Mucosa of rectum (tissue), 2 donors: Measurements from ENCODE around the gene PPEF2.

ENCODE experiments used
- H3K27ac ChIP-seq, 2 donors: one replicate each; pipeline ENCODE4 v1.7.0; 2013; ENCODE audit warnings: inconsistent platforms in 2 of 2, low read depth in 2 of 2, low read length in 2 of 2
- H3K27me3 ChIP-seq, 2 donors: one replicate each; pipeline ENCODE4 v1.7.0; 2013; ENCODE audit warnings: low read length in 2 of 2; ENCODE audit not compliant: control insufficient read depth in 2 of 2, insufficient read depth in 2 of 2
- H3K36me3 ChIP-seq, 2 donors: one replicate each; pipeline ENCODE4 v1.7.0; 2013; ENCODE audit warnings: low read length in 2 of 2; ENCODE audit not compliant: control insufficient read depth in 2 of 2, insufficient read depth in 2 of 2
- H3K4me1 ChIP-seq, 2 donors: one replicate each; pipeline ENCODE4 v1.7.0; 2013; ENCODE audit warnings: low read length in 2 of 2, mild to moderate bottlenecking in 1 of 2; ENCODE audit not compliant: control insufficient read depth in 2 of 2, insufficient read depth in 2 of 2
- H3K4me3 ChIP-seq, 2 donors: one replicate each; pipeline ENCODE4 v1.7.0; 2013; ENCODE audit warnings: low read length in 2 of 2
- H3K9ac ChIP-seq, 2 donors: one replicate each; pipeline ENCODE4 v1.7.0; 2013; ENCODE audit warnings: low read length in 2 of 2, low read depth in 1 of 2, mild to moderate bottlenecking in 1 of 2
- H3K9me3 ChIP-seq, 2 donors: one replicate each; pipeline ENCODE4 v1.7.0; 2013; ENCODE audit warnings: low read length in 2 of 2; ENCODE audit not compliant: control insufficient read depth in 2 of 2
- donor health status: healthy.
- donor health status: Normal muscosa, but diverticular disease.

Gene PPEF2

DNA sequence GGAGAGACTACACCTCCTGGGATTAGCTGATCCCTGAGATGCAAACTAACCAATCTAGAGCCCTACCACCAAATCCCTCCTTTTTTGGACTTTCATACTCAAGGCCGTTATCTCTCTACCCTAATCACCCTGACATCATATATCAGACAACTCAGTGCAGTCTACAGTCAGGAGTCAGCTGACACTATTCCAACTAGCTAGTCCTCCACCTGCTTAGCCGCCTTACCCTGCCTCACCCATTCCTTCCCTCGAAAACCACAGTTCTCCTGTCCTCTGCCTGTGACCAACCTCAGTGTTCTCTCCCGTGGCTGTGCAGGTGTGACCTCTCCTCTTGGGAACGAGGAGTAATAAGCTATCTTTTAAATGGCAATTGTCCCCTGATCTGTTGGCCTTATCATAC, 1.8 kb upstream of the PPEF2 start:
- Histone ChIP-seq H3K4me3 (no peak overlapping the region), H3K4me1 (no peaks in the 10 kb centered on the region), H3K9ac (no peak overlapping the region), H3K27ac (no peak overlapping the region), H3K27me3 (no peaks in the 10 kb centered on the region), H3K36me3 (no peaks in the 10 kb centered on the region), H3K9me3 (no peaks in the 10 kb centered on the region)

DNA sequence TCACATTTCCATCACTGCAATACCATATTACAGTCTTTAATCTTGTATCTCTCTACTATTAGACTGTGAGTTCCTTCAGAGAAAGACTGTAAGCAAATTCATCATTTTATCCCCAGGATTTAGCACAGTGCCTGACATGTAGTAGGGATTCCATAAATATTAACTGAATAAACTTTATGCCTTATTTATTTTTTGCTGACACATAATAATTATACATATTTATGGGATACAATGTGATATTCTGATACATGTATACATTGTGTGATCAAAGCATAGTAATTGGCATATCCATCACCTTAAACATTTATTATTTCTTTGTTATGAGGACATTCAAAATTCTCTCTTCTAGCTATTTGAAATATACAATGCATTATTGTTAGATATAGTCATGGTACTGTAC, 3.7 kb downstream of the PPEF2 start:
- Histone ChIP-seq H3K9ac (no peak overlapping the region), H3K9me3 (no peaks in the 10 kb centered on the region), H3K4me3 (no peak overlapping the region), H3K36me3 (no peaks in the 10 kb centered on the region), H3K27ac (no peak overlapping the region), H3K27me3 (no peaks in the 10 kb centered on the region), H3K4me1 (peaks cover 2 to 4% of the 10 kb centered on the region in 2 donors)

DNA sequence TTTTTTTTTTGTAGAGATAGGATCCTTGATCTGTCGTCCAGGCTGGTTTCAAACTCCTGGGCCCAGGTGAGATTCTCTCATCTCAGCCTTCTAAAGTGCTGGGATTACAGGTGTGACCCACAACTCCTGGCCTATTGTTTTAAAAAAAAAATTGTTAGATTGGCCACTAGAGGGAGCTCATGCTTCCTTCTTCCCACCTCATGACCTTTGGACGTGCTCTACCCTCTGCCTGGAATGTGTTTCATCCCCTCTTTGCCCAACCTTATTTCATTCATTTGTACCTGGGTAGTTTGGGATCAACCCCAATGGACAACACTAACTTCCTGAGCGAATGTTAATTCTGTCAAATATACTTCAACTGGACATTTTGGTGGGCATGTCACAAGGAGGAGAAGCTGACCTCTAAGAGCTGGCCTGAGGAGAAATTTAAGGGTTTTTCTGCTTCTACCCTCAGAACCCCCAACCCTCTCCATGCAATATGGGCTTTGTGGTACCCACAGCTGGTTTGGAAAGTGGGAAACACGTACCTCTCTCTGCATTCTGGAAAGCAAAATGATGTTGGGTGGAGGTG, 6.4 kb downstream of the PPEF2 start:
- Histone ChIP-seq H3K36me3 (no peaks in the 10 kb centered on the region), H3K27ac (no peak overlapping the region), H3K9me3 (no peaks in the 10 kb centered on the region), H3K9ac (no peak overlapping the region), H3K4me3 (no peak overlapping the region), H3K27me3 (no peaks in the 10 kb centered on the region), H3K4me1 (peaks cover 2 to 4% of the 10 kb centered on the region in 2 donors)

- Histone ChIP-seq H3K36me3 (no peaks in the 10 kb centered on the region), H3K27me3 (no peaks in the 10 kb centered on the region), H3K9me3 (no peaks in the 10 kb centered on the region)
Measured at GRCh38 chr4:75892508-75892907, 9.7 kb downstream of the PPEF2 start.

DNA sequence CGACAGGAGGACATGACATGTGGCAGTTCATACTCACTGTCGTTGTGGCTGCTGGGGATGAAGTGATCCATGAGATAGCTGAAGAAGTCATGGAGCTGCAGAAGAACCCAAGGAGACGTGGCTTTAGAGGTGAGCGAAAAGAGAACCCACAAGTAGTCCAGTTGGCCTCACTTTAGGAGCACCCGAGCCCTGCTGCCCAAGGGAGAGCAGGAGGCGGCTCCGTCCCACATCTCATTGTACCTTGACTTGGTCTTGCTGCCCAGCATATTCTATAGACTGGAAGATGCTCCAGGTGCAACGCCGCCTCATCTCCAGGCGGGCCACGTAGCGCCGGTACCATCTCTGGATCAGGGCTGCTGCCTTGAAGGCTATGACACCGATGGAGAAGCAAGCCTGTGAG, 10.6 kb downstream of the PPEF2 start:
- H3K9me3 ChIP-seq = no peaks in the 10 kb centered on the region
- no peaks in the 10 kb centered on the region for H3K36me3 ChIP-seq
- H3K4me1 ChIP-seq = peaks cover 2 to 4% of the 10 kb centered on the region in 2 donors
- no peaks in the 10 kb centered on the region for H3K27me3 ChIP-seq
- no peak overlapping the region for H3K9ac ChIP-seq
- no peak overlapping the region for H3K27ac ChIP-seq
- no peak overlapping the region for H3K4me3 ChIP-seq

More at GRCh38 chr4:75892508-75892907, 9.7 kb downstream of the PPEF2 start:
- Histone ChIP-seq H3K4me3 (no peak overlapping the region), H3K4me1 (peaks cover 2 to 4% of the 10 kb centered on the region in 2 donors), H3K27ac (no peak overlapping the region), H3K9ac (no peak overlapping the region)

GRCh38 chr4:75889537-75890199, 12.6 kb downstream of the PPEF2 start:
- Histone ChIP-seq H3K4me1 (no peaks in the 10 kb centered on the region), H3K9ac (no peak overlapping the region), H3K4me3 (no peak overlapping the region), H3K27me3 (no peaks in the 10 kb centered on the region), H3K36me3 (no peaks in the 10 kb centered on the region), H3K9me3 (no peaks in the 10 kb centered on the region), H3K27ac (no peak overlapping the region)

DNA sequence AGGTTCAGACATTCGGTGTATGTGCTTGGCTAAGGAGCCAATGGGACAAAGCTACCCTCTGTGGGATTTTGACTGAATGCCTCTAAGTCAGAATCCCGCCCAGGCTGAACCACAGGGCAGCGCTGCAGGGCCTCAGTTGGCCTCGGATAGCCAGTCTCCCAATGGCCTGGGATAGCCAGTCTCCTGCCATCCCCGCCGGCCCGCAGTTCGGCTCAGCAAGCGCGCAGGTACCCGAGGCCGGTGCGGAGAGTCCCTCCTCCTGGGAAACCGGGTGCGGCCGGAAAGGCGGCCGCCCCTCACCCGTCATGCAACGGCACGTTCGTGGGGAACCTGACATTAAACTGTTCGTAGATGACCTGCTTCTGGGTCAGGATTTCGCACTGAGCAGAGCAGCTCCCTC, 16.1 kb downstream of the PPEF2 start:
- H3K36me3 ChIP-seq = no peaks in the 10 kb centered on the region
- no peaks in the 10 kb centered on the region for H3K4me1 ChIP-seq
- H3K27me3 ChIP-seq = no peaks in the 10 kb centered on the region
- no peak overlapping the region for H3K4me3 ChIP-seq
- H3K9me3 ChIP-seq = no peaks in the 10 kb centered on the region
- H3K27ac ChIP-seq = no peak overlapping the region
- H3K9ac ChIP-seq = no peak overlapping the region

- no peak overlapping the region for H3K9ac ChIP-seq
- no peaks in the 10 kb centered on the region for H3K9me3 ChIP-seq
- H3K4me3 ChIP-seq = no peak overlapping the region
Measured at GRCh38 chr4:75881476-75881875, 20.8 kb downstream of the PPEF2 start.

DNA sequence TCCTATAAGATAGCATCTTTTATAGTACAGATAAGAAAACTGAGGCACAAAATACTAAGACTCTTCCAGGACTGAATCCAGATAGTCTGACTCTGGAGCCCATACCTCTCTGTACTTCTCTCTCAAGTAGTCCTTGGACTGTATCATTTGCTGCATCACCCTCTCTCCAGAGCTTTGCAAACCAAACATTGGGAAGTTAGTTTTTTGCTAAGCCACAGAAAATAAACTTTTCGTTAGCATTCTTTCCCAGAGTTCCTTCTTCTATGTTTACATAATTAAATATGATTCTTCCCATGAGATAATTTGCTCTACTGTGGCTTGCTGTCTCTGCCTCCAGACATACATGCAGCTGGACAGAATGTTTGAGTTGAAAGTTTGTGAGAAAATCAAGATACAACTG, 22.0 kb downstream of the PPEF2 start:
- Histone ChIP-seq H3K27ac (no peak overlapping the region), H3K36me3 (no peaks in the 10 kb centered on the region), H3K4me1 (no peaks in the 10 kb centered on the region), H3K9ac (no peak overlapping the region), H3K9me3 (no peaks in the 10 kb centered on the region), H3K4me3 (no peak overlapping the region), H3K27me3 (no peaks in the 10 kb centered on the region)

More at GRCh38 chr4:75881476-75881875, 20.8 kb downstream of the PPEF2 start:
- H3K27me3 ChIP-seq = no peaks in the 10 kb centered on the region
- no peak overlapping the region for H3K27ac ChIP-seq
- H3K4me1 ChIP-seq = no peaks in the 10 kb centered on the region
- H3K36me3 ChIP-seq = no peaks in the 10 kb centered on the region

DNA sequence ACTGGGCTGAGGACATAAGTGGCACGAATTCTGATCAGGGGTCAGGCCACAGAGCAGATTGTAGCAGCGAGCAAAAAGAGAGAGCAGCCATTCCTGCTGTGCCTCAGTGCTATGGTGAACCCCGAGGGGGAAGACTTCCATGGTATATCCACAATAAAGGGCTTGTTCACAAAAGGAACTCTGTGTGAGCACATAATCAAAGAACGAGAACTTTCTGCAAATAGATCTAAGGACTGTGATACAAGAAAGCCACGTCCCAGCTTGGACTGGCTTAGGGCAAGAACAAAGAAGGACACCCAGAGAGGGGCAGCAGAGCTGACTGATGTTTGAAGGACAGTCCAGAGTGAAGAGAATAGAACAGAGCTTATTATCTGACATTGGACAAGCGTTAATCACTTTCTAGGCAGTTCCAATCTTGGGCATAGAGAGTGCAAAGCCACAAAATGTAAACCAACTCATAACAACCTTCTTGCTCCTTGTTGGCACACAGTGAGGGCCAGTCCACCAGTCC, 24.0 kb downstream of the PPEF2 start:
- H3K36me3 ChIP-seq = no peaks in the 10 kb centered on the region

More for the DNA sequence above, 24.0 kb downstream of the PPEF2 start:
- no peaks in the 10 kb centered on the region for H3K9me3 ChIP-seq
- H3K4me1 ChIP-seq = no peaks in the 10 kb centered on the region
- H3K4me3 ChIP-seq = no peak overlapping the region
- H3K27ac ChIP-seq = no peak overlapping the region
- H3K9ac ChIP-seq = no peak overlapping the region
- H3K27me3 ChIP-seq = no peaks in the 10 kb centered on the region
